Activated T-cell treated with anti-CD3 and anti-CD28 coated beads, Interleukin-2, amount 50 U/mL, for 72 hours (primary cell): ENCODE results near the gene MUSTN1. TPM values are rescaled to one million over a fixed set of nuclear protein-coding genes. Genes with fewer than 3 reads are reported as not detected.

Experiments
- ATAC-seq, 2 donors: fragments of 150-1000 bp; cut with Tn5 transposase; replicated peaks in 1 of 2; 2 replicates each; pipeline ENCODE4 v1.10.0; 2021; ENCODE audit warnings: moderate library complexity in 2 of 2, mild to moderate bottlenecking in 1 of 2
- DNase-seq, 2 donors: peaks; one replicate each; pipeline ENCODE4 v3.0.0; 2021 to 2022; ENCODE audit warnings: mixed read lengths in 1 of 2
- H3K27ac Mint-ChIP-seq: one replicate; pipeline ENCODE4 v1.8.0; 2022; ENCODE audit warnings: mild to moderate bottlenecking, moderate library complexity, mixed read lengths
- H3K27me3 Mint-ChIP-seq: one replicate; pipeline ENCODE4 v1.8.0; 2022; ENCODE audit warnings: low read depth, mixed read lengths
- H3K36me3 Mint-ChIP-seq, 2 donors: one replicate each; pipeline ENCODE4 v1.8.0; 2022; ENCODE audit warnings: mixed read lengths in 2 of 2, mild to moderate bottlenecking in 1 of 2; ENCODE audit not compliant: insufficient read depth in 2 of 2
- H3K4me1 Mint-ChIP-seq: one replicate; pipeline ENCODE4 v1.8.0; 2022; ENCODE audit warnings: low read depth, mixed read lengths
- H3K4me3 Mint-ChIP-seq, 2 donors: one replicate each; pipeline ENCODE4 v1.8.0; 2022; ENCODE audit warnings: mild to moderate bottlenecking in 2 of 2, mixed read lengths in 2 of 2, moderate library complexity in 2 of 2
- H3K9me3 Mint-ChIP-seq, 2 donors: one replicate each; pipeline ENCODE4 v1.8.0; 2022; ENCODE audit warnings: mixed read lengths in 2 of 2
- total RNA-seq, 2 donors: library from RNA; stranded (reverse); gene quantifications; one replicate each; pipeline ENCODE4 v1.2.3, GENCODE V29; 2022

MUSTN1 gene
- total RNA-seq, 2 donors from 2014 or later, result 1.3 TPM

DNA sequence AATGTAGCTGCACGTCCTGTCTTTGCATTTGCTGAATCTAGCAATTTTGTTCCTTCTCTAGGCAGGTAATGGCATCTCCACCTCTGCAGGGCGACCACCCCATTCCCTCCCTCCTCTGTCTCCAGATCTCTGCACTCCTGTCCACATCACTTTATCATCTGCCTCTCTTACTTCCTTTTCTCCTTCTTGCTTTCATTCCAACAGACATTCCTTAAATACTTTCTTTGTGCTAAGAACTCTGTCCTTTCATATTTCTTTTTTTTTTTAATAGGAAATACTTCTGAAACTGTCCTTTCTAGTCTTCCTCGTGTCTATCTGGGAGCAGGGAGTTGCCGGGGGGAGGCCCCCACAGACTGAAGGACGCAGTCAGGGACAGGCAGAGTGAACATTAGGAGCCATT is 33.0 kb downstream of the MUSTN1 start:
- Mint-ChIP-seq H3K27ac (no peak overlapping the region), H3K4me3 (no peak overlapping the region), H3K27me3 (no peaks in the 10 kb centered on the region), H3K36me3 (no peaks in the 10 kb centered on the region), H3K4me1 (no peaks in the 10 kb centered on the region), H3K9me3 (no peaks in the 10 kb centered on the region)
- no peak for ATAC-seq
- no peak for DNase-seq

DNA sequence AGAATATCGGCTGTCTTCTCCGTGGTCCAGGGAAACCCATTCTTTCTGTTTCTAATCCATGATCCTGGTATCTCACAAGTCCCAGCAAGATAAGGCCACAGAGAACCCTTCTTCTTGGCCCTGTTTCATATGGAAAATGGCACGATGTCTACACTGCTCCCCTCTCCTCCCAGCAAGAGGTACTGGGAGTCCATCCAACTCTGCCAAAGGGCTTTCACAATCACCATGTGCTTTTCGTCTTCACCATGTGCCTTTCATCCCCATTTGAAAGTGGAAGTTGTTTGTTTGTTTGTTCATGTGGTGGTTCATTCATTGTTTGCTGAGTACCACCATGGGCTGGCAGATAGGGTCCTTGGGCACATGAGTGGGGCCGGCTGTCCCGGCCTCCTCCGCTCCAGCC is 34.7 kb downstream of the MUSTN1 start:
- H3K4me1 Mint-ChIP-seq, result no peaks in the 10 kb centered on the region
- H3K9me3 Mint-ChIP-seq, result no peaks in the 10 kb centered on the region
- H3K4me3 Mint-ChIP-seq, result no peak overlapping the region
- H3K27ac Mint-ChIP-seq, result no peak overlapping the region
- ATAC-seq, result no peak
- DNase-seq, result no peak
- H3K27me3 Mint-ChIP-seq, result no peaks in the 10 kb centered on the region
- no peaks in the 10 kb centered on the region for H3K36me3 Mint-ChIP-seq

DNA sequence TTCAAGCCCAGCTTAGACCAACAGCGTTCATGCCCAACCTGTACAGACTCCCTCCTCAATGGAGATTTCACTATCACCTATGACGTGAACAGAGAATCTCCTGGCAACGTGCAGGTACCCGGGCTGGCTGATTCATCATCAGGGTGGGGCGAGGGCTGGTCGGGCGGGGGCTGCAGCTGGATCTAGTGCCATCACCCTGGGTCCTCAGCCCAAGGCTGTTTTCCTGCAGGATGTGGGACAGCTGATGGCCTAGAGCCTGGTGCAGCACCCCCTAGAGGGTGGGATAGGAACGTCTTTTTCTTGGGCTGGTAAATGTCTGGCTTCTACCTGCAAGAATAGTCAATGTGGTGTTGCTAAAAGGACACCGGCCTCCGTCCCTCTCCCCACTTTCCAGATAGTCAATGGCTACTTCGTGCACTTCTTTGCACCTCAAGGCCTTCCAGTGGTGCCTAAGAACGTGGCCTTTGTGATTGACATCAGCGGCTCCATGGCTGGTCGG is 35.8 kb downstream of the MUSTN1 start:
- no peak overlapping the region for H3K27ac Mint-ChIP-seq
- DNase-seq (peak; percentile 16 to 34), ATAC-seq (no peak)
- H3K27me3 Mint-ChIP-seq, result no peaks in the 10 kb centered on the region
- H3K36me3 Mint-ChIP-seq, result no peaks in the 10 kb centered on the region
- H3K9me3 Mint-ChIP-seq, result no peaks in the 10 kb centered on the region
- H3K4me1 Mint-ChIP-seq, result no peaks in the 10 kb centered on the region
- H3K4me3 Mint-ChIP-seq, result no peak overlapping the region

DNA sequence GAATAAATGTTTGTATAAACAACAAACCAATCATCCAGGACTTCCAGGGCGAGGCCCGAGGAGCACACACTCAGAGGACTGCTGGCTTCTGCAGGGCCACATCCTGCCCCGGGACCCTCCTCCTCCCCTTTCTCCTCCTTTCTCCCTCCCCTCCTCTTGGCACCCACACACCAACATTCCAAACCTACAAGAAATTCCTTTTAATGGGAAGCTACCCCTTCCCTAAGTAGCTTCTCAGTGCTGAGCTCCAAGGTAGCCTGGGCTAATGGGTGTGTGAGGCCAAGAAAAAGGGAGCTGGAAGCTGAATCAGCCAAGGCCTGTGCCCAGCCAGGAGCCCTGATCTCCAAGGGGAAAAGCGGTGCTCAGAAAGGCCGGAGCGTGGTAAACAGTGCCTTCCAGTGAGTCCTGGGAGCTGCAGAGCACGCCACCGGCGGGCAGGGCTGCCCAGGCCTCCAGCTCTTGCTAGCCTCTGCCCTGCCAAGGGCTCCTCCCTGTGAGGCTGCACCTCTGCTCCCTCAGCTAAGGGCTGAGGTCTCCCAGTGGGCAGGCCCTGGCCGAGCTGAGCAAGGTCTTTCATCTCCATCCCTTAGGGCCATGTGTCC is 36.3 kb downstream of the MUSTN1 start:
- ATAC-seq (no peak), DNase-seq (no peak)
- Mint-ChIP-seq H3K27ac (no peak overlapping the region), H3K27me3 (no peaks in the 10 kb centered on the region), H3K36me3 (no peaks in the 10 kb centered on the region), H3K9me3 (no peaks in the 10 kb centered on the region), H3K4me1 (no peaks in the 10 kb centered on the region), H3K4me3 (no peak overlapping the region)

DNA sequence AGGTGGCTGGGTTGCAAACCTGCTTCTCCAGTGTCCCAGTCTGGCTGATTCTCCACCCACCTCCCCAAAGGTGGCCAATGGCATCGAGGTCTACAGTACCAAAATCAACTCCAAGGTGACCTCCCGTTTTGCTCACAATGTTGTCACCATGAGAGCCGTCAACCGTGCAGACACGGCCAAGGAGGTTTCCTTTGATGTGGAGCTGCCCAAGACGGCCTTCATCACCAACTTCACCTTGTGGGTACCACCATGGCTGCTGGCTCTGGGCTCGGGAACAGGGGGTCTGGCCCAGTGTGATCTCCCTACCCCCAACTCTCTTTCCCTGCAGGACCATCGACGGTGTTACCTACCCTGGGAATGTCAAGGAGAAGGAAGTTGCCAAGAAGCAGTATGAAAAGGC is 38.4 kb downstream of the MUSTN1 start:
- no peaks in the 10 kb centered on the region for H3K4me1 Mint-ChIP-seq
- H3K27ac Mint-ChIP-seq, result no peak overlapping the region
- no peaks in the 10 kb centered on the region for H3K9me3 Mint-ChIP-seq
- ATAC-seq, result no peak
- no peaks in the 10 kb centered on the region for H3K27me3 Mint-ChIP-seq
- DNase-seq, result no peak
- no peaks in the 10 kb centered on the region for H3K36me3 Mint-ChIP-seq
- no peak overlapping the region for H3K4me3 Mint-ChIP-seq

DNA sequence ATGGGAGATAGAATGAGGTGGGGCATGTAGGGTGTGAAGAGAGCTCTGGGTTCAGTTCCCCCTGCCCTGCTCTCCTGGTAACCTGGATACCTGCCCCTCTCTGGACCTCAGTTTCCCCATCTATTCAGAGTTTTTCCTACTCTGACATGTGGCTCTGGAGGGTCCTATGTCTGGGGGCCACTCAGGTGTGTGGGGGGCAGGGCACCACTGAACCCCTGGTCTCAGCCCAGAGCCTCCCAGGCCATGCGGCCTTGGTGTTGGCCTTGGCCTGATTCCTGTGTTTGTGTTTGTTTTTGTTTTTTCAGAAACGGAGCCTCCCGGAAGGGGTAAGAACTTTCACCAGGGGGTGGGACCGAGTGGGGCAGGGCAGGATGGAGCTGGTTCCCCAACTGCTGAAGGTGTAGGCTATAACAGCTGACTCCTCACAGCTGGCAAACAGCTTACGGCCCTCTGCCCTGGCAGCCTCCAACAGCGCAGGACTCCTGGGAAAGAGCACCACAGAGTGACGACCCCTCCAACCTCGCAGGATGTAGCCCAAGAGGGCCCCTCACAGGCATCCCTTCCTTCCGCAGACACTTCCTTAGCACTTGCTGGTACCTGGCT is 39.4 kb downstream of the MUSTN1 start:
- no peak overlapping the region for H3K4me3 Mint-ChIP-seq
- no peak for ATAC-seq
- no peak overlapping the region for H3K27ac Mint-ChIP-seq

DNA sequence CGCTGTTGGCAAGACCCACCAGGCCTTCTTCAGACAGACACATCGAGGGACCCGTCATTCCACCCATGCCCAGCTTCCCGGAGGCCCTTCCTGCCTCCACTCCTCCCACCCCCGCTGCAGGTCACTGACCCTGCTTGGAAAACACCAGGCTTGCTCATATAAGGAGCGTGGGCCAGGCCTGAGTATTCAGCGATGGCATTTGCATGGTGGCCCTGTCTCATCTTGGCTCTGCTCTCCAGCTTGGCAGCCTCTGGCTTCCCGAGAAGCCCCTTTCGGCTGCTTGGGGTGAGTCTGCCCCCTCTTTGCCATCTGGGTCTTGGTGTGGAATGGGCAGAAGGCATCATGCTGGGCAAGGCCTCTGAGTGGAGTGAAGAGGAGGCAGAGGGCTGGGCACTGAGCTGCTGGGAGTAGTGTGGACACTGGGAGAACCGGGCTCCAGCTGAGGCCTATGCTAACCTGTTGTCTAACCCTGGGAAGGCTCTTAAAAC is 40.2 kb downstream of the MUSTN1 start, which contains the start of gene ITIH3:
Gene ITIH3, plus strand, starts transcription at position 185 of the 488 bp plus-strand sequence. Its CDS starts 8 bp downstream, at position 193.
- no peak within 1 kb of the TSS for H3K27ac Mint-ChIP-seq
- H3K9me3 Mint-ChIP-seq, result no peaks in the 10 kb centered on the region
- no peaks in the 10 kb centered on the region for H3K27me3 Mint-ChIP-seq
- H3K4me3 Mint-ChIP-seq, result no peak within 1 kb of the TSS
- H3K4me1 Mint-ChIP-seq, result no peaks in the 10 kb centered on the region
- DNase-seq (no peak), ATAC-seq (no peak)
- no peaks in the 10 kb centered on the region for H3K36me3 Mint-ChIP-seq

More for the DNA sequence above, 39.4 kb downstream of the MUSTN1 start:
- Mint-ChIP-seq H3K9me3 (no peaks in the 10 kb centered on the region), H3K4me1 (no peaks in the 10 kb centered on the region), H3K36me3 (no peaks in the 10 kb centered on the region), H3K27me3 (no peaks in the 10 kb centered on the region)
- no peak for DNase-seq

DNA sequence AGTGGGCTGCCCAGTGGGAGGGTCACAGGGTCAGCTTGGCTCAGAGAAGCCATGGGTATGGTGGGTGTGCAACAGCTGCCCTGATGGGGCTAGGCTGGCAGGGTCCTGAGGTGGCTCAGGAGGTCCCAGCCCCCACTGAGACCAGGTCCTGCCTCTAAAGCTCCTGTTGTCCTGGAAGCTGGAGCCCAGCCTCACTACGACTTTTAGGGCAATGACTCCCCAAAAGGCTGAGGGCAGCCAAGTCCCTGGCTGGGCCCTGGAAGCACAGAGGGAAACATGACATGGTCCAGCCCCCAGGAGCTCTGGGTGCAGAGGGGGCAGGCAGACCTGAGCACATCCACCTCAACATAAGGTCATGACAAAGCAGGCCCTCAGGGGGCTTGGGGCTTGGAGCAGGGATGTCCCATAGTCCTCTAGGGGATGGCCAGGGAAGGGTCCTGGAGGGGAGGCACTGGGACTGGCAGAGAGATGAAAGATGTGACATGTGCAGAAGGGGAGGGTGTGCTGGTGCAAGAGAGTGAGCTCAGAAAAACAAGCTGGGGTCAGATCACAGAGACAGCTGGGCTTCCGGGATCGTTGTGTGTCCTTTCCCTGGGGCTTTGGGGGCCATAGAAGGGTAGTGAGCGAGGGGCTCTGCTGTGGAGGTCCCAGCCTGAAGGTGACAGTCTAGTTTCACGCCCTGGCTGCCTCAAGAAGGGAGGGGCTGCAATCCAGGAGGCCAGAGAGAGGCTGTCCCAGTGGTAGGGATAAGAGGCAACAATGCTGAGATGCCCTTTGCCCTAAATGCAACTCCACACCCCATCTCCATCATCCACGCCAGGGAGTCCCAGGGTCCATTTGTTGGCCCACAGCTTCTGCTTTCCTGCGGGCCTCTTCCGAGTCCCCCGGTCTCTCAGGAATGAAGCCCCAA is 40.9 kb downstream of the MUSTN1 start:
- no peak for ATAC-seq
- no peak for DNase-seq
- no peak overlapping the region for H3K27ac Mint-ChIP-seq
- H3K4me3 Mint-ChIP-seq, result no peak overlapping the region
- H3K27me3 Mint-ChIP-seq, result no peaks in the 10 kb centered on the region
- no peaks in the 10 kb centered on the region for H3K4me1 Mint-ChIP-seq
- H3K36me3 Mint-ChIP-seq, result no peaks in the 10 kb centered on the region
- H3K9me3 Mint-ChIP-seq, result no peaks in the 10 kb centered on the region

DNA sequence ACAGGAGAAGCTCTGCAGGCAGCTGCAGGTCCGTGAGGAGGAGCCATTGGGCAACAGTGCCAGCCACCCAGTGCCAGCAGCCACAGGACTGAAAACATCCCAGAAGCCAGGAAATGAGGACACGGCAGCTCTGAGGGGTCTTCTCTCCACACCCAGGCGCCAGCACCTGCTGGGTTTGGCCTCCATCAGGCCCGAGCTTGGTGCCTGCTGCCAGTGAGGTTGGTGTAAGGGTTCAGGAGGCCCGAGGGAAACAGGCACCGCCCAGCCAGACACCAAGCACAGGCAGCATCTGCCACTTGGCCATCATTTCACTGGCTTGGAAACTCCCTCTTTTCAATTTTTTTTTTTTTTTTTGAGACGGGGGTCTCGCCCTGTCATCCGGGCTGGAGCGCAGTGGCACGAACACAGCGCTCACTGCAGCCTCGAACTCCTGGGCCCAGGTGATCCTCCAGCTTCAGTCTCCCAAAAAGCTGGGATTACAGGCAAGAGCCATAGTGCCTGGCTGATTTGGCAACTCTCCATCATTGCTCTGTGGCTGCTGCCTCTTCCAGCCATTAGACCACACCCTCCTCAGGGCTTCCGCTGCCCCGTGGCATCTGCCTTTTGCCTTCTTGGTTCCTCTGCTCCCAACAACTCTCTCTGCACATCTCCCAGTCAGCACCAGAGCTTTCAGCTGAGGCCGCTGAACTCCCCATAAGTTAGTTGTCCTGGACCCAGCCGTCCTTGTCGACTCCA is 41.7 kb downstream of the MUSTN1 start:
- no peak for DNase-seq
- no peak for ATAC-seq
- H3K36me3 Mint-ChIP-seq, result no peaks in the 10 kb centered on the region
- H3K9me3 Mint-ChIP-seq, result no peaks in the 10 kb centered on the region
- no peaks in the 10 kb centered on the region for H3K27me3 Mint-ChIP-seq
- no peak overlapping the region for H3K27ac Mint-ChIP-seq
- no peaks in the 10 kb centered on the region for H3K4me1 Mint-ChIP-seq
- no peak overlapping the region for H3K4me3 Mint-ChIP-seq

DNA sequence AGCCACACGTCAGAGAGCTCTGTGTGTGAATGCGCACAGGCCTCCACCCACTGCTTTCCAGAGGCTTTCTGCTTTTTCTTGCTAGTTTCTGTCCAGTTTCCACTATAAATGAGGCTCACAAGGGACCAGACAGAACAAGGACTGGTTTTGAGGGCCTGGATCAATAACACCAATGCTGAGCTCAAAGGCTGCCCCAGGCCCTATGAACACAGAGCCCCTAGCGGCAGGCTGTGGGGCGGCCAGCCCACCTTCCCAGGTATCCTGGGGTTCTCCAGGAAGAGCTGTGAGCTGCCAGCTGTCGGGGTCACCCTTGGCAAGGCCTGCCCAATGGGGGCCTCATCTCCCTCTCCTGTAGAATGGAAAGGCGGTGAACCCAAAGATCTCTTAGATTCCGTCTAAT is 42.4 kb downstream of the MUSTN1 start:
- no peak for ATAC-seq
- H3K27me3 Mint-ChIP-seq, result no peaks in the 10 kb centered on the region

DNA sequence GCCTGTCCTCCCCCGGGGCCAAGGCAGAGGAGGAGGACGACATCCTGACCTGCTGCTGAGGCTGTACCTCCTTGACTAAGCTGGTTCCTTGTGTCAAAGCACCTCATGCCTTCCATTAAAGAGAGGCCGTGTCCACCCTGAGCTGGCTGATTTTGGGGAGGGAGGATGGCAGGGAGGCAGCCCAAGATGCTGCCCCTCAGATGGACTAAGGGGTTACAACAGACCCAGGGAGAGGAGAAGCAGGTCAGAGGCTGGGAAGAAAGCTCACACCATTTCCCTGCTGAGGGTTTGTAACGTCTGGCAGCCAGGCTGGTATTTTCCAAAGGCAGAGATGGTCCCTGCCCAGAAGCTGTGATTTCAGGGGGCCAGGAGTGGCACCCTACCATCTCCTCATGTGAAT is 42.9 kb downstream of the MUSTN1 start:
- DNase-seq, result no peak
- Mint-ChIP-seq H3K27ac (no peak overlapping the region), H3K9me3 (no peaks in the 10 kb centered on the region), H3K4me3 (no peak overlapping the region), H3K36me3 (no peaks in the 10 kb centered on the region), H3K27me3 (no peaks in the 10 kb centered on the region), H3K4me1 (no peaks in the 10 kb centered on the region)
- no peak for ATAC-seq

More for the DNA sequence above, 42.4 kb downstream of the MUSTN1 start:
- no peaks in the 10 kb centered on the region for H3K36me3 Mint-ChIP-seq
- H3K4me3 Mint-ChIP-seq, result no peak overlapping the region
- H3K9me3 Mint-ChIP-seq, result no peaks in the 10 kb centered on the region
- no peak for DNase-seq
- no peaks in the 10 kb centered on the region for H3K4me1 Mint-ChIP-seq
- H3K27ac Mint-ChIP-seq, result no peak overlapping the region

DNA sequence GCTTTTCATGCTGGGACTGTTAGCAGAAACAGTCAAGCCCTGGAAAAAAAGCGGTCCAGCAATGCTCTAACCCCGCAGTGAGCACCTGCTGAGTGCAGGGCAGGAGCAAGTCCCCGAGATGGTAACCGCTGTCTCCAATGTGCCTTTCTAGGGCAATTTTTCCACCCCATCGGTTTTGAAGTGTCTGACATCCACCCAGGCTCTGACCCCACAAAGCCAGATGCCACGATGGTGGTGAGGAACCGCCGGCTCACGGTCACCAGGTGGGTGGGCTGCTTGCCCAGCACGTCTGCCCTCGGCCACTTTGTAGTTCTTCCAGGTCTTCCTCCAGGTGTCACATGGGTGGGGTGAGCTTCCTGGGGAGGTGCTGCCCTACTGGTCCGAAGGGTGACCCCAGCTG is 43.5 kb downstream of the MUSTN1 start:
- ATAC-seq (no peak), DNase-seq (no peak)
- Mint-ChIP-seq H3K27ac (no peak overlapping the region), H3K9me3 (no peaks in the 10 kb centered on the region), H3K4me3 (no peak overlapping the region), H3K36me3 (no peaks in the 10 kb centered on the region), H3K27me3 (no peaks in the 10 kb centered on the region), H3K4me1 (no peaks in the 10 kb centered on the region)

DNA sequence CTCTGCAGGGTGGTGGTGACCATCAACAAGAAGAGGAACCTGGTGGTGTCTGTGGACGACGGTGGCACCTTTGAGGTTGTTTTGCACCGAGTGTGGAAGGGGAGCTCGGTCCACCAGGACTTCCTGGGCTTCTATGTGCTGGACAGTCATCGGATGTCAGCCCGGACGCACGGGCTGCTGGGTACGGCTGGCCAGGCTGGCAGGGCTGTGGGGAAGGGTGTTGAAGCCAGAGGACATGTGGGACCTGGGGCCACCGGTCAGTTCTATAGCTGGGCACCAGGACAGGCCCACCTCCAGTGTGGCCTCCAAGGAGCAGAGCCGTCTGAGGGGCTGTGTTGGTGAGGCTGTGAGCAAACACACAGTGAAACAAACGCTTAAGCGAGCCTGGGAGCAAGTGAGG is 44.1 kb downstream of the MUSTN1 start:
- Mint-ChIP-seq H3K4me1 (no peaks in the 10 kb centered on the region), H3K36me3 (no peaks in the 10 kb centered on the region), H3K9me3 (no peaks in the 10 kb centered on the region), H3K27ac (no peak overlapping the region), H3K27me3 (no peaks in the 10 kb centered on the region), H3K4me3 (no peak overlapping the region)
- no peak for DNase-seq
- no peak for ATAC-seq
